T-cell (primary cell): ENCODE results near the gene GABRB3. TPM values are rescaled to one million over a fixed set of nuclear protein-coding genes. Genes with fewer than 3 reads are reported as not detected.

Experiments used
- total RNA-seq, 35 experiments: library from RNA in 6 of 35; stranded (reverse) in 6 of 35; fragments of 120-200 nt in 1 of 35; gene quantifications; one replicate each; pipeline versions ENCODE4 v1.2.1 to v1.2.4 and lab custom pipeline; 2013 to 2026

Gene GABRB3
- total RNA-seq, 5 donors from 2014 or later (not counting 1 experiment from before 2014, with no cell fraction given): 0.23 to 0.76 (median 0.54) TPM; not detected in 2

Other genes with a start within 250 kb of the GABRB3 start
- not detected for gene GABRA5, start 94.0 kb upstream of the GABRB3 start, total RNA-seq
- not detected for gene GABRG3, start 198.1 kb upstream of the GABRB3 start, total RNA-seq